AG04450 (cell line): Measurements from ENCODE around the gene BLNK. TPM values are rescaled to one million over a fixed set of nuclear protein-coding genes. Genes with fewer than 3 reads are reported as not detected.
"Not testable (repeated sequence)": the region's sequence is repeated elsewhere in the genome, so short reads cannot be mapped to it uniquely, and the experiment has no call there.

ENCODE experiments used
- CTCF ChIA-PET: fragments of 300-600, 350-600 bp; formaldehyde crosslinking; extraction: SDS; loops from one replicate; lab custom pipeline; 2022; ENCODE audit warnings: antibody characterized with exemption, inconsistent platforms; lab: Charles Lee
- POLR2A ChIA-PET: fragments of 350-600 bp; formaldehyde crosslinking; extraction: SDS; loops from one replicate; lab custom pipeline; 2021; ENCODE audit warnings: antibody characterized with exemption, inconsistent platforms; lab: Yijun Ruan, JAX
- DNase-seq: peaks from one replicate; pipeline ENCODE4 v3.0.0-alpha.2; 2011; ENCODE audit warnings: low read depth, low spot score
- H3K27ac ChIP-seq: one replicate; pipeline ENCODE4 v1.5.1; 2012; ENCODE audit warnings: low read depth, low read length, control low read depth
- H3K27me3 ChIP-seq: one replicate; pipeline ENCODE4 v1.6.0; 2012; ENCODE audit warnings: low read length; ENCODE audit not compliant: control insufficient read depth, insufficient read depth
- H3K4me3 ChIP-seq: 2 replicates; pipeline ENCODE4 v1.5.1; 2011; ENCODE audit warnings: mild to moderate bottlenecking, low read depth, low read length, control low read depth
- H3K9me3 ChIP-seq: 2 replicates; pipeline ENCODE4 v1.5.1; 2012; ENCODE audit warnings: low read length; ENCODE audit not compliant: control insufficient read depth, insufficient read depth
- CTCF ChIP-seq: IDR thresholded peaks from 2 replicates; pipeline ENCODE4 v1.5.1; 2011; ENCODE audit warnings: low read depth, low read length, control low read depth, inconsistent platforms
- polyA plus RNA-seq: library from polyadenylated mRNA; depleted of rRNA; stranded (reverse); fragments of >200 nt; gene quantifications from 2 replicates; pipeline ENCODE4 v1.2.3, GENCODE V29; 2011

The BLNK gene
- polyA plus RNA-seq, 1 experiment = not detected

- Histone ChIP-seq H3K27me3 (no peaks in the 10 kb centered on the region), H3K4me3 (no peak overlapping the region), H3K9me3 (no peaks in the 10 kb centered on the region), H3K27ac (no peak overlapping the region)
- no peak for TF ChIP-seq CTCF
- no peak for DNase-seq
- CTCF ChIA-PET = no interaction called here
- POLR2A ChIA-PET = no interaction called here
These were observed 39.9 kb upstream of the BLNK start for GRCh38 chr10:96311180-96311715.

- CTCF ChIA-PET = no interaction called here
- Histone ChIP-seq H3K4me3 (no peak overlapping the region), H3K27me3 (no peaks in the 10 kb centered on the region), H3K27ac (no peak overlapping the region), H3K9me3 (no peaks in the 10 kb centered on the region)
- POLR2A ChIA-PET = no interaction called here
- no peak for TF ChIP-seq CTCF
- no peak for DNase-seq
These were observed 38.9 kb upstream of the BLNK start for GRCh38 chr10:96310321-96310669.

GRCh38 chr10:96309628-96310320 is 38.4 kb upstream of the BLNK start:
- H3K27ac ChIP-seq = no peak overlapping the region
- H3K27me3 ChIP-seq = no peaks in the 10 kb centered on the region
- no peak for DNase-seq
- no peak overlapping the region for H3K4me3 ChIP-seq
- TF ChIP-seq CTCF = no peak
- ChIA-PET POLR2A (no interaction called here), CTCF (no interaction called here)
- H3K9me3 ChIP-seq = no peaks in the 10 kb centered on the region

- H3K9me3 ChIP-seq, DNase-seq, H3K27me3 ChIP-seq, H3K4me3 ChIP-seq, H3K27ac ChIP-seq, POLR2A ChIA-PET: not testable (repeated sequence)
- CTCF ChIA-PET = interaction anchor here (1.3 kb wide), 1 partner anchor 79 kb away, joined by 8 read pairs; no protein-coding TSS in a partner anchor
These were observed 37.5 kb upstream of the BLNK start for GRCh38 chr10:96308854-96309253.

GRCh38 chr10:96306516-96306915 is 35.1 kb upstream of the BLNK start:
- Histone ChIP-seq H3K4me3 (no peak overlapping the region), H3K27ac (no peak overlapping the region), H3K27me3 (no peaks in the 10 kb centered on the region), H3K9me3 (no peaks in the 10 kb centered on the region)
- POLR2A ChIA-PET = no interaction called here
- DNase-seq = no peak
- CTCF ChIA-PET = interaction anchor here (0.5 kb wide), 1 partner anchor 156 kb away, joined by 3 read pairs; no protein-coding TSS in a partner anchor
- TF ChIP-seq CTCF = no peak
